K562 (cell line): ENCODE measurements around the gene EXOSC9. TPM values are rescaled to one million over a fixed set of nuclear protein-coding genes. Genes with fewer than 3 reads are reported as not detected.
A peak's percentile ranks its signal among the peaks of the same experiment; 100 is the strongest.

Experiments used
- ATF7 ChIP-seq: fragments of 450-650 bp; IDR thresholded peaks from 2 replicates; pipeline ENCODE4 v1.7.1; 2014; ENCODE audit warnings: mild to moderate bottlenecking, moderate library complexity
- BRF2 ChIP-seq: IDR thresholded peaks from 3 replicates; pipeline ENCODE4 v1.6.1; 2011; ENCODE audit warnings: borderline replicate concordance, mild to moderate bottlenecking; ENCODE audit not compliant: insufficient read length, insufficient read depth
- CHD4 ChIP-seq: fragments of 200-600 bp; sonication (generic); IDR thresholded peaks from 3 replicates; pipeline ENCODE4 v1.6.1; 2012; ENCODE audit warnings: low read depth, mild to moderate bottlenecking, mixed read lengths, low read length, inconsistent platforms; ENCODE audit not compliant: insufficient read depth, insufficient replicate concordance, poor library complexity, severe bottlenecking
- CSDE1 ChIP-seq, 2 experiments: fragments of 450-650 bp; IDR thresholded peaks; 2 replicates each; pipeline ENCODE4 v1.6.1; 2016; ENCODE audit warnings: mild to moderate bottlenecking in 1 of 2
- MAFF ChIP-seq: IDR thresholded peaks from 2 replicates; pipeline ENCODE4 v1.6.1; 2012; ENCODE audit warnings: low read length, improper control_type of control experiment
- MAZ ChIP-seq, 2 experiments: fragments of 450-650 bp in 1 of 2; sonication (generic) in 1 of 2; formaldehyde crosslinking; IDR thresholded peaks in 1 of 2; conservative IDR thresholded peaks in 1 of 2; 2 replicates each; pipeline versions ENCODE4 v1.4.0 to v1.5.0; 2020; ENCODE audit warnings: mild to moderate bottlenecking in 1 of 2, missing genetic modification reagents in 1 of 2
- NR3C1 ChIP-seq: sonication (generic); formaldehyde crosslinking; IDR thresholded peaks from 2 replicates; pipeline ENCODE4 v1.8.1; 2022; ENCODE audit warnings: missing genetic modification reagents
- RB1 ChIP-seq: fragments of 450-650 bp; IDR thresholded peaks from 2 replicates; pipeline ENCODE4 v1.6.1; 2017; ENCODE audit warnings: low read depth, mild to moderate bottlenecking
- SRF ChIP-seq, 2 experiments: fragments of 250-450, 450-650 bp in 1 of 2; sonication (Bioruptor Pico) in 1 of 2; sonication (generic) in 1 of 2; formaldehyde crosslinking; IDR thresholded peaks; 2 replicates each; pipeline versions ENCODE4 v1.5.0 to v1.5.1; 2020 to 2022; ENCODE audit warnings: mild to moderate bottlenecking in 1 of 2, missing genetic modification reagents in 1 of 2
- ZNF165 ChIP-seq: fragments of 250-450 bp; sonication (Bioruptor Pico); IDR thresholded peaks from 2 replicates; pipeline ENCODE4 v1.4.0; 2020; ENCODE audit warnings: borderline replicate concordance
- ZNF398 ChIP-seq: fragments of 250-450 bp; sonication (Bioruptor Pico); IDR thresholded peaks from 2 replicates; pipeline ENCODE4 v1.8.0; 2021; ENCODE audit warnings: moderate library complexity, mild to moderate bottlenecking, inconsistent platforms
- ZNF444 ChIP-seq: fragments of 250-450 bp; sonication (Bioruptor Pico); IDR thresholded peaks from 2 replicates; pipeline ENCODE4 v1.4.0; 2020; ENCODE audit warnings: mild to moderate bottlenecking, moderate library complexity
- polyA plus RNA-seq, 8 experiments: library from polyadenylated mRNA; depleted of rRNA in 4 of 8; stranded (reverse) in 5 of 8; unstranded in 3 of 8; fragments of >200 nt; fragmentation: Nextera tagmentation in 2 of 8; fragmentation: Illumina TruSeq in 1 of 8; extraction: Ambion mirVana in 2 of 8; extraction: Trizol in 1 of 8; gene quantifications; 2 replicates each; pipeline versions ENCODE4 v1.2.1 to v1.2.3, GENCODE V29; 2011 to 2014; ENCODE audit warnings: inconsistent platforms in 1 of 8, missing spikeins in 1 of 8
- total RNA-seq, 7 experiments: library from RNA; depleted of rRNA in 6 of 7; stranded (reverse); fragments of >200 nt in 6 of 7; fragmentation: Illumina TruSeq in 2 of 7; extraction: Trizol in 2 of 7; gene quantifications; 2 replicates each; pipeline versions ENCODE4 v1.2.1 to v1.2.3, GENCODE V29; 2011 to 2021; ENCODE audit warnings: low replicate concordance in 1 of 7
- TF ChIP-seq, protein P1 (sequence below): fragments of 250-450 bp; sonication (Bioruptor Pico); IDR thresholded peaks from 2 replicates; pipeline ENCODE4 v1.5.0; 2021; ENCODE audit warnings: mild to moderate bottlenecking, borderline replicate concordance

EXOSC9 gene
- total and polyA plus RNA-seq, 9 of the 15 experiments (the other 6 are each of a cell fraction or from before 2014, with no cell fraction given) = 64.7 to 166 (median 115) TPM

GRCh38 chr4:121800961-121801714 is at the start of gene EXOSC9 (continued):
- no peak for TF ChIP-seq ZNF398 (CRISPR knock-in tag)
- TF ChIP-seq CHD4 = no peak
- TF ChIP-seq MAZ (CRISPR knock-in tag; conservative IDR thresholded peaks at IDR 0.05 in 1 of 2, IDR thresholded peaks at IDR 0.05 in 1 of 2) = peak; percentile 38 to 76; a peak in 2 of 4 replicates
- TF ChIP-seq ATF7 = peak; percentile 99
- TF ChIP-seq BRF2 = no peak
- no peak for TF ChIP-seq ZNF444 (CRISPR knock-in tag)
- no peak for TF ChIP-seq NR3C1 (CRISPR knock-in tag)
- TF ChIP-seq SRF (CRISPR knock-in tag; IDR thresholded peaks at IDR 0.05) = peak in 1 of 2 experiments; percentile 46; a peak in 1 of 4 replicates
- TF ChIP-seq ZNF165 (CRISPR knock-in tag) = no peak
- TF ChIP-seq RB1 = peak; percentile 98
- TF ChIP-seq, protein P1, sequence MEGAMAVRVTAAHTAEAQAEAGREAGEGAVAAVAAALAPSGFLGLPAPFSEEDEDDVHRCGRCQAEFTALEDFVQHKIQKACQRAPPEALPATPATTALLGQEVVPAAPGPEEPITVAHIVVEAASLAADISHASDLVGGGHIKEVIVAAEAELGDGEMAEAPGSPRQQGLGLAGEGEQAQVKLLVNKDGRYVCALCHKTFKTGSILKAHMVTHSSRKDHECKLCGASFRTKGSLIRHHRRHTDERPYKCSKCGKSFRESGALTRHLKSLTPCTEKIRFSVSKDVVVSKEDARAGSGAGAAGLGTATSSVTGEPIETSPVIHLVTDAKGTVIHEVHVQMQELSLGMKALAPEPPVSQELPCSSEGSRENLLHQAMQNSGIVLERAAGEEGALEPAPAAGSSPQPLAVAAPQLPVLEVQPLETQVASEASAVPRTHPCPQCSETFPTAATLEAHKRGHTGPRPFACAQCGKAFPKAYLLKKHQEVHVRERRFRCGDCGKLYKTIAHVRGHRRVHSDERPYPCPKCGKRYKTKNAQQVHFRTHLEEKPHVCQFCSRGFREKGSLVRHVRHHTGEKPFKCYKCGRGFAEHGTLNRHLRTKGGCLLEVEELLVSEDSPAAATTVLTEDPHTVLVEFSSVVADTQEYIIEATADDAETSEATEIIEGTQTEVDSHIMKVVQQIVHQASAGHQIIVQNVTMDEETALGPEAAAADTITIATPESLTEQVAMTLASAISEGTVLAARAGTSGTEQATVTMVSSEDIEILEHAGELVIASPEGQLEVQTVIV (CRISPR knock-in tag) = no peak
- no peak for TF ChIP-seq MAFF
- peak in 1 of 2 experiments; percentile 54; a peak in 2 of 4 replicates for TF ChIP-seq CSDE1 (IDR thresholded peaks at IDR 0.05)
